ENCODE measurements around the gene CYP2W1.
A peak's percentile ranks its signal among the peaks of the same experiment; 100 is the strongest.

The CYP2W1 gene

GRCh38 chr7:972110-972509, 10.9 kb upstream of the CYP2W1 start:
- Mint-ChIP-seq H3K36me3 (peaks cover 79% of the 10 kb centered on the region), H3K4me1 (peaks cover 19% of the 10 kb centered on the region), H3K9me3 (no peaks in the 10 kb centered on the region), H3K4me3 (no peak overlapping the region), H3K27ac (no peak overlapping the region)
- ATAC-seq: no peak
- no peak for DNase-seq (ENCODE audit: low spot score in 2 of 2)

GRCh38 chr7:972676-973309, 10.2 kb upstream of the CYP2W1 start:
- Mint-ChIP-seq H3K9me3 (no peaks in the 10 kb centered on the region), H3K4me1 (peaks cover 16% of the 10 kb centered on the region), H3K36me3 (peaks cover 72% of the 10 kb centered on the region), H3K27ac (no peak overlapping the region), H3K4me3 (peak overlapping the region; percentile 88)
- no peak for ATAC-seq
- no peak for DNase-seq (ENCODE audit: low spot score in 2 of 2)

- H3K27ac Mint-ChIP-seq: no peak overlapping the region
These were observed 9.7 kb upstream of the CYP2W1 start for GRCh38 chr7:973312-973711.

GRCh38 chr7:974172-974571, 8.8 kb upstream of the CYP2W1 start:
- peak overlapping the region; percentile 88 for H3K4me3 Mint-ChIP-seq
- H3K9me3 Mint-ChIP-seq: no peaks in the 10 kb centered on the region
- H3K4me1 Mint-ChIP-seq: peaks cover 13% of the 10 kb centered on the region
- peak overlapping the region; percentile 90 for H3K27ac Mint-ChIP-seq
- H3K36me3 Mint-ChIP-seq: peaks cover 58% of the 10 kb centered on the region
- ATAC-seq (no peak), DNase-seq (ENCODE audit: low spot score in 2 of 2) (no peak)

More at GRCh38 chr7:973312-973711, 9.7 kb upstream of the CYP2W1 start:
- H3K4me1 Mint-ChIP-seq: peaks cover 13% of the 10 kb centered on the region
- DNase-seq (ENCODE audit: low spot score in 2 of 2): no peak
- H3K4me3 Mint-ChIP-seq: peak overlapping the region; percentile 88
- H3K9me3 Mint-ChIP-seq: no peaks in the 10 kb centered on the region
- H3K36me3 Mint-ChIP-seq: peaks cover 67% of the 10 kb centered on the region
- no peak for ATAC-seq

- peaks cover 13% of the 10 kb centered on the region for H3K4me1 Mint-ChIP-seq
- H3K36me3 Mint-ChIP-seq: peaks cover 49% of the 10 kb centered on the region
- ATAC-seq: peak; percentile 95
- DNase-seq (ENCODE audit: low spot score in 2 of 2): peak; percentile 90 to 92
- H3K27ac Mint-ChIP-seq: peak within 1 kb of the TSS; percentile 90
- peak within 1 kb of the TSS; percentile 88 for H3K4me3 Mint-ChIP-seq
- H3K9me3 Mint-ChIP-seq: no peaks in the 10 kb centered on the region
These were observed 7.9 kb upstream of the CYP2W1 start, which contains the start of gene COX19 for GRCh38 chr7:974820-975681. TSS of gene COX19 (minus strand) at chr7:975549. CDS start at chr7:975509, 40 bp downstream.

- no peak for DNase-seq (ENCODE audit: low spot score in 2 of 2)
- Mint-ChIP-seq H3K4me1 (peaks cover 11% of the 10 kb centered on the region), H3K36me3 (peaks cover 41% of the 10 kb centered on the region), H3K27ac (peak overlapping the region; percentile 90), H3K9me3 (no peaks in the 10 kb centered on the region), H3K4me3 (peak overlapping the region; percentile 88)
- ATAC-seq: no peak
These were observed 7.1 kb upstream of the CYP2W1 start for GRCh38 chr7:975702-976473.

- ATAC-seq (no peak), DNase-seq (ENCODE audit: low spot score in 2 of 2) (no peak)
- Mint-ChIP-seq H3K4me1 (peaks cover 3% of the 10 kb centered on the region), H3K36me3 (peaks cover 31% of the 10 kb centered on the region), H3K27ac (no peak overlapping the region), H3K4me3 (no peak overlapping the region), H3K9me3 (no peaks in the 10 kb centered on the region)
These were observed 6.1 kb upstream of the CYP2W1 start for GRCh38 chr7:976901-977325.

GRCh38 chr7:977326-978048, 5.5 kb upstream of the CYP2W1 start:
- ATAC-seq (no peak), DNase-seq (ENCODE audit: low spot score in 2 of 2) (no peak)
- no peak overlapping the region for H3K4me3 Mint-ChIP-seq
- peaks cover 25% of the 10 kb centered on the region for H3K36me3 Mint-ChIP-seq
- no peaks in the 10 kb centered on the region for H3K9me3 Mint-ChIP-seq
- no peak overlapping the region for H3K27ac Mint-ChIP-seq
- no peaks in the 10 kb centered on the region for H3K4me1 Mint-ChIP-seq

GRCh38 chr7:978049-978346, 5.0 kb upstream of the CYP2W1 start:
- no peaks in the 10 kb centered on the region for H3K4me1 Mint-ChIP-seq
- no peak overlapping the region for H3K27ac Mint-ChIP-seq
- no peak for ATAC-seq
- no peak for DNase-seq (ENCODE audit: low spot score in 2 of 2)
- no peaks in the 10 kb centered on the region for H3K9me3 Mint-ChIP-seq
- peaks cover 20% of the 10 kb centered on the region for H3K36me3 Mint-ChIP-seq
- H3K4me3 Mint-ChIP-seq: no peak overlapping the region

GRCh38 chr7:978416-979091, 4.4 kb upstream of the CYP2W1 start:
- Mint-ChIP-seq H3K36me3 (peaks cover 14% of the 10 kb centered on the region), H3K9me3 (no peaks in the 10 kb centered on the region), H3K4me3 (no peak overlapping the region), H3K27ac (no peak overlapping the region), H3K4me1 (no peaks in the 10 kb centered on the region)
- no peak for ATAC-seq
- DNase-seq (ENCODE audit: low spot score in 2 of 2): no peak

- no peaks in the 10 kb centered on the region for H3K9me3 Mint-ChIP-seq
- ATAC-seq (no peak), DNase-seq (ENCODE audit: low spot score in 2 of 2) (no peak)
- no peaks in the 10 kb centered on the region for H3K4me1 Mint-ChIP-seq
- no peak overlapping the region for H3K4me3 Mint-ChIP-seq
- no peak overlapping the region for H3K27ac Mint-ChIP-seq
- H3K36me3 Mint-ChIP-seq: peaks cover 8% of the 10 kb centered on the region
These were observed 3.8 kb upstream of the CYP2W1 start for GRCh38 chr7:979151-979550.

- no peak for ATAC-seq
- no peaks in the 10 kb centered on the region for H3K4me1 Mint-ChIP-seq
- H3K27ac Mint-ChIP-seq: no peak overlapping the region
- no peak overlapping the region for H3K4me3 Mint-ChIP-seq
- peaks cover under 1% of the 10 kb centered on the region for H3K36me3 Mint-ChIP-seq
- no peak for DNase-seq (ENCODE audit: low spot score in 2 of 2)
- H3K9me3 Mint-ChIP-seq: no peaks in the 10 kb centered on the region
These were observed 3.0 kb upstream of the CYP2W1 start for GRCh38 chr7:979886-980571.

GRCh38 chr7:981793-982510, 1.0 kb upstream of the CYP2W1 start:
- no peak overlapping the region for H3K4me3 Mint-ChIP-seq
- H3K9me3 Mint-ChIP-seq: no peaks in the 10 kb centered on the region
- H3K27ac Mint-ChIP-seq: no peak overlapping the region
- ATAC-seq: no peak
- DNase-seq (ENCODE audit: low spot score in 2 of 2): no peak
- no peaks in the 10 kb centered on the region for H3K4me1 Mint-ChIP-seq
- H3K36me3 Mint-ChIP-seq: no peaks in the 10 kb centered on the region

All from stimulated activated effector memory CD8-positive, alpha-beta T cell treated with anti-CD3 and anti-CD28 coated beads, Interleukin-12 subunit alpha, Interleukin-12 subunit beta, amount 100 ng/mL, for 72 hours (primary cell).